Measurements from ENCODE around the gene TSPEAR. TPM values are rescaled to one million over a fixed set of nuclear protein-coding genes. Genes with fewer than 3 reads are reported as not detected.

TSPEAR gene
- total RNA-seq, 1 donor from 2014 or later: not detected

DNA sequence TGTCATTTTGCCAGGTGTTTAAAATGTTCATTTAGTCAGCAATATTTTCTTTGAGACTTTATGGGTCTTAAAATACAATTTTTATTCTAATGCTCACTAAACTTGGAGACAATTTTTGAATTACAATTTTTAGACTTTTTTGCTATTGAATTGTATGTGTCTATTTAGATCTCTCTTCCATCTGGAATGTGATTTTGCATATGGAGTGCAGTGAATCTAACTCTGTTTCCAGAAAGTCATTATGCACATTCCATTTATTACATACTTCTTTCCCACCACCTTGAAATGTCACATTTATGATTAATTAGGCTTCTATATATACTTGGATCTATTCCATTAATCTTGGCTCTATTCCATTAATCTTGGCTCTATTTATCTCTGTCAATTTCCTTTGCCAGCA, 5.6 kb upstream of the TSPEAR start:
- Mint-ChIP-seq H3K27ac (ENCODE audit: unreplicated experiment) (no peak overlapping the region), H3K9me3 (ENCODE audit: unreplicated experiment) (no peaks in the 10 kb centered on the region), H3K36me3 (ENCODE audit: unreplicated experiment) (no peaks in the 10 kb centered on the region), H3K4me3 (ENCODE audit: unreplicated experiment) (no peak overlapping the region), H3K27me3 (ENCODE audit: unreplicated experiment) (peaks cover 8% of the 10 kb centered on the region), H3K4me1 (ENCODE audit: low read depth, unreplicated experiment) (peaks cover 8% of the 10 kb centered on the region)
- DNase-seq: no peak
- TF ChIP-seq, protein P1, sequence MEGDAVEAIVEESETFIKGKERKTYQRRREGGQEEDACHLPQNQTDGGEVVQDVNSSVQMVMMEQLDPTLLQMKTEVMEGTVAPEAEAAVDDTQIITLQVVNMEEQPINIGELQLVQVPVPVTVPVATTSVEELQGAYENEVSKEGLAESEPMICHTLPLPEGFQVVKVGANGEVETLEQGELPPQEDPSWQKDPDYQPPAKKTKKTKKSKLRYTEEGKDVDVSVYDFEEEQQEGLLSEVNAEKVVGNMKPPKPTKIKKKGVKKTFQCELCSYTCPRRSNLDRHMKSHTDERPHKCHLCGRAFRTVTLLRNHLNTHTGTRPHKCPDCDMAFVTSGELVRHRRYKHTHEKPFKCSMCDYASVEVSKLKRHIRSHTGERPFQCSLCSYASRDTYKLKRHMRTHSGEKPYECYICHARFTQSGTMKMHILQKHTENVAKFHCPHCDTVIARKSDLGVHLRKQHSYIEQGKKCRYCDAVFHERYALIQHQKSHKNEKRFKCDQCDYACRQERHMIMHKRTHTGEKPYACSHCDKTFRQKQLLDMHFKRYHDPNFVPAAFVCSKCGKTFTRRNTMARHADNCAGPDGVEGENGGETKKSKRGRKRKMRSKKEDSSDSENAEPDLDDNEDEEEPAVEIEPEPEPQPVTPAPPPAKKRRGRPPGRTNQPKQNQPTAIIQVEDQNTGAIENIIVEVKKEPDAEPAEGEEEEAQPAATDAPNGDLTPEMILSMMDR (IDR thresholded peaks at IDR 0.05; ENCODE audit: partially characterized antibody, unreplicated experiment): no peak

DNA sequence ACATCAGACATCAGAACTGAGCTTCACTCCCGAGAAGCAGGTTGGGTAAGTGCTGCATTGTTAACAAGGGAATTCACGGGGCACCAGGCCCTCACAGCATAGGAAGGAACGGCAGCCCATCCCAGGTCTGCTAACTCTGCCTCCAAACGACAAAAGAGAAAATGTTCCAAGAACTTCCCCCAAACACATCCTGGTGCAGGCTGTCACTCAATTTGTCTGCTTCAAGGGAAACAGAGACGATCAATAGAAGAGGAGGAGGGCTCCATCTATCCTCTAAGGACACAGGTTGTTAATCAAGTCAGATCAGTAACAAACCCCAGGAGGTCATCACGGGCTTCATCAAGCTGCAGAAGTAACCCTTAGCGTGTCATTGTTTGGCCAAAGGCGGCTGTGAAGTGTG, 3.5 kb upstream of the TSPEAR start:
- TF ChIP-seq, protein P1 (IDR thresholded peaks at IDR 0.05; ENCODE audit: partially characterized antibody, unreplicated experiment): no peak
- H3K27me3 Mint-ChIP-seq (ENCODE audit: unreplicated experiment): peaks cover 12% of the 10 kb centered on the region
- H3K36me3 Mint-ChIP-seq (ENCODE audit: unreplicated experiment): no peaks in the 10 kb centered on the region
- no peak for DNase-seq
- H3K9me3 Mint-ChIP-seq (ENCODE audit: unreplicated experiment): peaks cover 2% of the 10 kb centered on the region
- H3K4me1 Mint-ChIP-seq (ENCODE audit: low read depth, unreplicated experiment): peaks cover 10% of the 10 kb centered on the region
- peak overlapping the region; percentile 39 for H3K4me3 Mint-ChIP-seq (ENCODE audit: unreplicated experiment)
- H3K27ac Mint-ChIP-seq (ENCODE audit: unreplicated experiment): peak overlapping the region; percentile 7

DNA sequence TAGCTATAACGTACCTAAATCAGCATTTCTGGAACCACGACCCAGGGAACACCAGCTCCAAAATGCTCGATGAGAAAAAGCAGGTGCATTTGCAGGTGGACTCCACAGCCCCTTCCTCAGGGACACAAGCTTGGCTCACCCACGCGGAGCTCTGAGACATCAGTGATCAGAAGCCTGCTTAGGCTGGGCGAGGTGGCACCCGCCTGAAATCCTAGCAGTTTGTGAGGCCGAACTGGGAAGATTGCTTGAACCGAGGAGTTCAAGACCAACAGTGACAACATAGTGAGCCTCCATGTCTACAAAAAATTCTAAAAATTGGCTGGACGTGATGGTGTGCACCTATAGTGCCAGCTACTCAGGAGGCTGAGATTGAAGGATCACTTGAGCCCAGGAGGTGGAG, 2.5 kb upstream of the TSPEAR start:
- Mint-ChIP-seq H3K27ac (ENCODE audit: unreplicated experiment) (no peak overlapping the region), H3K4me3 (ENCODE audit: unreplicated experiment) (no peak overlapping the region), H3K9me3 (ENCODE audit: unreplicated experiment) (peaks cover 2% of the 10 kb centered on the region), H3K36me3 (ENCODE audit: unreplicated experiment) (no peaks in the 10 kb centered on the region), H3K4me1 (ENCODE audit: low read depth, unreplicated experiment) (peaks cover 15% of the 10 kb centered on the region), H3K27me3 (ENCODE audit: unreplicated experiment) (peaks cover 16% of the 10 kb centered on the region)
- TF ChIP-seq, protein P1 (IDR thresholded peaks at IDR 0.05; ENCODE audit: partially characterized antibody, unreplicated experiment): no peak
- DNase-seq: no peak

DNA sequence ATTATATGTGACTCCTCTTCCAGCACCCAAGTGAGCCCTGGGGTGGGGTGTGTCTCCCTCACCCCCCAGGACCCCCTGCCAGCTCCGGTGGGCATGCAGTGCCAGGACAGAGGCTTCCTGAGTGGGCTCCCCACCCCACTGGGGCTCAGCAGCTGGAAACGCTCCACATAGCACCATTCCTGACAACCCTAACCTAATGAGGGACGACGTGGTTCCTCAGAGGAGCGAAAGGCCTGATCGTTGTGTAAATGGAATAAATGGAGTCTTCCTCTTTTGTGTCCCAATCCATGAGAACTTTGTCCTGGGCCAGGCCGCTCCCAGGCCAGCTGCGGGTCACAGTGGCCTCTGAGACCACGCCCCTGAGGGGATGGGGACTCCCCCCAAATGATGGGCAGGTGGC, 1.8 kb upstream of the TSPEAR start:
- Mint-ChIP-seq H3K36me3 (ENCODE audit: unreplicated experiment) (no peaks in the 10 kb centered on the region), H3K27ac (ENCODE audit: unreplicated experiment) (no peak overlapping the region), H3K4me1 (ENCODE audit: low read depth, unreplicated experiment) (peaks cover 15% of the 10 kb centered on the region), H3K27me3 (ENCODE audit: unreplicated experiment) (peaks cover 20% of the 10 kb centered on the region), H3K9me3 (ENCODE audit: unreplicated experiment) (peaks cover 2% of the 10 kb centered on the region), H3K4me3 (ENCODE audit: unreplicated experiment) (no peak overlapping the region)
- TF ChIP-seq, protein P1 (IDR thresholded peaks at IDR 0.05; ENCODE audit: partially characterized antibody, unreplicated experiment): no peak
- no peak for DNase-seq

DNA sequence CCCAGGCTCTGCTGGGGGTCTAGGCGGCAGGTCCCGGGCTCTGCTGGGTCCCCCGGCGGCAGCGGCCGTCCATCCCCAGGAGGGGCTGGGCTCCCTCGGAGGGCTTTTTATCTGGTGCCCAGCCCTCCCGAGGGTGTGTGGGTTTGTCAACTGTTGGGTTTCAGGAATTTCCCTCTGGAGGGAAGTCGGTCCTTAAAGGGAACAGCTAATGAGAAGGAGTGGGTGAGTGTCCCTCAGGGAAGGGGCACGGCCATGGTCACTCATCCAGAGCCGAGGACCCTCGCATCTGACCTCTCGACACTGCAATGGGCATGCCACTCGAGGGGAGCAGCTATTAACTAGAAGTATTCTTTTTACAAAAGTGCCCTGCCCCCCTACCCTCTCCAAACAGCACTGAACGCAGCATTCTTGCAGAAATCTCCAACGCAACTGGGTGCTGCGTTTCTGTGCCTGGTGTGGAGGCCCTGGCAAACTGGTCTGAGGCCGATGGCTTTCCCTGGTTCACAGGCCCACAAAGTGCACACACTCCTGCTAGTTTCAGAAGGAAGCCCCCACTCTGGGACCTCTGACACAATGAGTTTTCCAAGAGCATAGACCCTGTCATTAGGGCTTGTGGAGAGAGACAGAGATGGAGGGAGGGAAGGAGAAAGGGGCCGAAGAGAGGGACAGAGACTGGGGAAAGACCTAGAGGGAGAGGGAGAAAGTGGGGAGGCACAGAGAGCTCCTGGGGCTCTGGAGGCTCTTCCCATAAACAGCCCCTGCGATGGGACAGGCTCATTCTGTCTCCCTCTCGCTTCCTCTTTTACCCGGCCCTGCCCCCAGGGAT, 1.0 kb upstream of the TSPEAR start:
- Mint-ChIP-seq H3K9me3 (ENCODE audit: unreplicated experiment) (peaks cover 2% of the 10 kb centered on the region), H3K27ac (ENCODE audit: unreplicated experiment) (no peak overlapping the region), H3K4me1 (ENCODE audit: low read depth, unreplicated experiment) (peaks cover 16% of the 10 kb centered on the region), H3K36me3 (ENCODE audit: unreplicated experiment) (no peaks in the 10 kb centered on the region), H3K27me3 (ENCODE audit: unreplicated experiment) (peaks cover 20% of the 10 kb centered on the region), H3K4me3 (ENCODE audit: unreplicated experiment) (no peak overlapping the region)
- TF ChIP-seq, protein P1 (IDR thresholded peaks at IDR 0.05; ENCODE audit: partially characterized antibody, unreplicated experiment): no peak
- DNase-seq: no peak
